GM23338 (cell line): ENCODE data around the gene CPNE5. TPM values are rescaled to one million over a fixed set of nuclear protein-coding genes. Genes with fewer than 3 reads are reported as not detected.

Source experiments
- ATAC-seq: fragments of 200-7000 bp; cut with Tn5 transposase; 3 replicates; pipeline ENCODE4 v1.9.1; 2020
- DNase-seq: peaks from one replicate; pipeline ENCODE4 v3.0.0-alpha.2; 2015; ENCODE audit warnings: low spot score
- H2AFZ ChIP-seq: fragments of 200-600 bp; sonication (generic); 2 replicates; pipeline ENCODE4 v1.8.0; 2016; ENCODE audit warnings: antibody characterized with exemption, mild to moderate bottlenecking, moderate library complexity
- H3F3A ChIP-seq: fragments of 200-600 bp; sonication (generic); replicated peaks from 2 replicates; pipeline ENCODE4 v1.8.0; 2017; ENCODE audit warnings: antibody characterized with exemption, mixed run types, low read depth
- H3K27ac ChIP-seq: fragments of 200-600 bp; sonication (generic); 2 replicates; pipeline ENCODE4 v1.6.1; 2016; ENCODE audit warnings: low read depth
- H3K27me3 ChIP-seq: fragments of 200-600 bp; sonication (generic); 2 replicates; pipeline ENCODE4 v1.8.0; 2016; ENCODE audit warnings: mild to moderate bottlenecking, mixed run types, moderate library complexity; ENCODE audit not compliant: insufficient read depth
- H3K36me3 ChIP-seq: fragments of 200-600 bp; sonication (generic); 2 replicates; pipeline ENCODE4 v1.8.0; 2016; ENCODE audit warnings: mild to moderate bottlenecking; ENCODE audit not compliant: insufficient read depth
- H3K4me1 ChIP-seq: fragments of 200-600 bp; sonication (generic); 2 replicates; pipeline ENCODE4 v1.8.0; 2016; ENCODE audit warnings: mild to moderate bottlenecking, moderate library complexity; ENCODE audit not compliant: insufficient read depth
- H3K4me2 ChIP-seq: fragments of 200-600 bp; sonication (generic); 2 replicates; pipeline ENCODE4 v1.7.1; 2017; ENCODE audit warnings: mixed run types
- H3K4me3 ChIP-seq: fragments of 200-600 bp; sonication (generic); 2 replicates; pipeline ENCODE4 v1.6.1; 2016; ENCODE audit warnings: mixed run types
- H3K79me2 ChIP-seq: fragments of 200-600 bp; sonication (generic); replicated peaks from 2 replicates; pipeline ENCODE4 v1.8.0; 2017; ENCODE audit warnings: mild to moderate bottlenecking; ENCODE audit not compliant: insufficient read depth
- H3K9me2 ChIP-seq: fragments of 200-600 bp; sonication (generic); 2 replicates; pipeline ENCODE4 v1.8.0; 2017; ENCODE audit not compliant: insufficient read depth
- H4K20me1 ChIP-seq: fragments of 200-600 bp; sonication (generic); replicated peaks from 2 replicates; pipeline ENCODE4 v1.8.0; 2017; ENCODE audit warnings: mild to moderate bottlenecking; ENCODE audit not compliant: insufficient read depth
- H3K27ac Mint-ChIP-seq: 2 replicates; pipeline ENCODE4 v1.8.0; 2020; ENCODE audit warnings: inconsistent platforms, mild to moderate bottlenecking, moderate library complexity, mixed read lengths
- H3K27me3 Mint-ChIP-seq: 3 replicates; pipeline ENCODE4 v1.8.0; 2022; ENCODE audit warnings: low read depth, mild to moderate bottlenecking, moderate library complexity, mixed read lengths, inconsistent platforms; ENCODE audit not compliant: insufficient read depth, poor library complexity
- H3K36me3 Mint-ChIP-seq: 3 replicates; pipeline ENCODE4 v1.8.0; 2021; ENCODE audit warnings: low read depth, mild to moderate bottlenecking, inconsistent platforms, moderate library complexity, mixed read lengths
- H3K4me1 Mint-ChIP-seq: 3 replicates; pipeline ENCODE4 v1.8.0; 2020; ENCODE audit warnings: mild to moderate bottlenecking, inconsistent platforms, mixed read lengths
- H3K4me3 Mint-ChIP-seq: 3 replicates; pipeline ENCODE4 v1.8.0; 2021; ENCODE audit warnings: moderate library complexity, mild to moderate bottlenecking, inconsistent platforms, mixed read lengths
- H3K9me3 Mint-ChIP-seq: 3 replicates; pipeline ENCODE4 v1.8.0; 2020; ENCODE audit warnings: moderate library complexity, mild to moderate bottlenecking, inconsistent platforms, mixed read lengths
- CREB1 ChIP-seq: fragments of 250-450 bp; sonication (Bioruptor Pico); IDR thresholded peaks from 2 replicates; pipeline ENCODE4 v1.5.0; 2020; ENCODE audit warnings: low read depth, mild to moderate bottlenecking, moderate library complexity
- EZH2phosphoT487 ChIP-seq: fragments of 200-600 bp; sonication (generic); IDR thresholded peaks from one replicate; pipeline ENCODE4 v1.8.1; 2018; ENCODE audit warnings: antibody characterized with exemption; ENCODE audit not compliant: unreplicated experiment
- JUNB ChIP-seq: IDR thresholded peaks from one replicate; pipeline ENCODE4 v1.6.1; 2016; ENCODE audit warnings: antibody characterized with exemption; ENCODE audit not compliant: unreplicated experiment
- NANOG ChIP-seq: IDR thresholded peaks from 2 replicates; pipeline ENCODE4 v1.6.1; 2016; ENCODE audit warnings: antibody characterized with exemption, borderline replicate concordance
- POLR2AphosphoS5 ChIP-seq: IDR thresholded peaks from 2 replicates; pipeline ENCODE4 v1.6.1; 2016; ENCODE audit warnings: antibody characterized with exemption, low read depth
- ZNF114 ChIP-seq: fragments of 250-450 bp; sonication (Bioruptor Pico); IDR thresholded peaks from 2 replicates; pipeline ENCODE4 v1.5.0; 2020; ENCODE audit warnings: mild to moderate bottlenecking, moderate library complexity
- polyA plus RNA-seq: library from polyadenylated mRNA; unstranded; fragments of >200 nt; fragmentation: Nextera tagmentation; extraction: Ambion mirVana; gene quantifications from 2 replicates; pipeline ENCODE4 v1.2.1, GENCODE V29; 2016
- total RNA-seq: library from RNA; depleted of rRNA; stranded (reverse); fragments of >200 nt; shearing (Covaris generic); gene quantifications from 2 replicates; pipeline ENCODE4 v1.2.3, GENCODE V29; 2014
- TF ChIP-seq, protein P1 (sequence below), 2 experiments: fragments of 200-600 bp in 1 of 2; sonication (generic) in 1 of 2; conservative IDR thresholded peaks; 2 replicates each; pipeline versions ENCODE4 v1.5.1 to v1.6.1; 2016 to 2017; ENCODE audit warnings: antibody characterized with exemption in 2 of 2, low read depth in 2 of 2, mild to moderate bottlenecking in 2 of 2, moderate library complexity in 1 of 2
- TF ChIP-seq, protein P2 (sequence below): fragments of 250-450 bp; sonication (Bioruptor Pico); IDR thresholded peaks from 2 replicates; pipeline ENCODE4 v1.5.0; 2020; ENCODE audit warnings: mild to moderate bottlenecking, moderate library complexity
- TF ChIP-seq, protein P3 (sequence below): IDR thresholded peaks from one replicate; pipeline ENCODE4 v1.6.1; 2018; ENCODE audit warnings: antibody characterized with exemption; ENCODE audit not compliant: unreplicated experiment

Gene CPNE5
- total and polyA plus RNA-seq, 2 experiments from 2014 or later = 0.14 to 0.42 TPM

DNA sequence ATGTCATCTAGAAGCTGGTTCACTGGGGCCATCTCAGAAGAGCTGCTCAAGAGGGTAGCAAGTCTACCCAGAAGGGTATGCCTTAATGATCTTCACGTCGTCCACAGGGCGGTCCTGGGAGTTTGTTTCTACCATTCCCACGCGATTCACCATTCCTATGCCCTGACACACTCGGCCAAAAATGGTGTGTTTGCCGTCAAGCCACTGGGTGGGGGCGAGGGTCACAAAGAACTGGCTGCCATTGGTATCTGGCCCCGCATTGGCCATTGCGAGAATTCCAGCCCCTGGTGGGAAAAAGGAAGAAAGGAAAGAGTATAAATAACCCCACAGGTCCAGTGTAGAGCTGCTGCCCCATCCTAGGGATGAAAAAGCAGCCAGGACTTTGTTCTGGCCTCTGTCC, 16.5 kb upstream of the CPNE5 start (continued):
- TF ChIP-seq, protein P1, sequence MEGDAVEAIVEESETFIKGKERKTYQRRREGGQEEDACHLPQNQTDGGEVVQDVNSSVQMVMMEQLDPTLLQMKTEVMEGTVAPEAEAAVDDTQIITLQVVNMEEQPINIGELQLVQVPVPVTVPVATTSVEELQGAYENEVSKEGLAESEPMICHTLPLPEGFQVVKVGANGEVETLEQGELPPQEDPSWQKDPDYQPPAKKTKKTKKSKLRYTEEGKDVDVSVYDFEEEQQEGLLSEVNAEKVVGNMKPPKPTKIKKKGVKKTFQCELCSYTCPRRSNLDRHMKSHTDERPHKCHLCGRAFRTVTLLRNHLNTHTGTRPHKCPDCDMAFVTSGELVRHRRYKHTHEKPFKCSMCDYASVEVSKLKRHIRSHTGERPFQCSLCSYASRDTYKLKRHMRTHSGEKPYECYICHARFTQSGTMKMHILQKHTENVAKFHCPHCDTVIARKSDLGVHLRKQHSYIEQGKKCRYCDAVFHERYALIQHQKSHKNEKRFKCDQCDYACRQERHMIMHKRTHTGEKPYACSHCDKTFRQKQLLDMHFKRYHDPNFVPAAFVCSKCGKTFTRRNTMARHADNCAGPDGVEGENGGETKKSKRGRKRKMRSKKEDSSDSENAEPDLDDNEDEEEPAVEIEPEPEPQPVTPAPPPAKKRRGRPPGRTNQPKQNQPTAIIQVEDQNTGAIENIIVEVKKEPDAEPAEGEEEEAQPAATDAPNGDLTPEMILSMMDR (conservative IDR thresholded peaks at IDR 0.05; ENCODE audit: low read depth in 2 of 2) = no peak
- TF ChIP-seq NANOG (no peak), POLR2AphosphoS5 (no peak), JUNB (no peak), EZH2phosphoT487 (no peak)
- TF ChIP-seq, protein P2, sequence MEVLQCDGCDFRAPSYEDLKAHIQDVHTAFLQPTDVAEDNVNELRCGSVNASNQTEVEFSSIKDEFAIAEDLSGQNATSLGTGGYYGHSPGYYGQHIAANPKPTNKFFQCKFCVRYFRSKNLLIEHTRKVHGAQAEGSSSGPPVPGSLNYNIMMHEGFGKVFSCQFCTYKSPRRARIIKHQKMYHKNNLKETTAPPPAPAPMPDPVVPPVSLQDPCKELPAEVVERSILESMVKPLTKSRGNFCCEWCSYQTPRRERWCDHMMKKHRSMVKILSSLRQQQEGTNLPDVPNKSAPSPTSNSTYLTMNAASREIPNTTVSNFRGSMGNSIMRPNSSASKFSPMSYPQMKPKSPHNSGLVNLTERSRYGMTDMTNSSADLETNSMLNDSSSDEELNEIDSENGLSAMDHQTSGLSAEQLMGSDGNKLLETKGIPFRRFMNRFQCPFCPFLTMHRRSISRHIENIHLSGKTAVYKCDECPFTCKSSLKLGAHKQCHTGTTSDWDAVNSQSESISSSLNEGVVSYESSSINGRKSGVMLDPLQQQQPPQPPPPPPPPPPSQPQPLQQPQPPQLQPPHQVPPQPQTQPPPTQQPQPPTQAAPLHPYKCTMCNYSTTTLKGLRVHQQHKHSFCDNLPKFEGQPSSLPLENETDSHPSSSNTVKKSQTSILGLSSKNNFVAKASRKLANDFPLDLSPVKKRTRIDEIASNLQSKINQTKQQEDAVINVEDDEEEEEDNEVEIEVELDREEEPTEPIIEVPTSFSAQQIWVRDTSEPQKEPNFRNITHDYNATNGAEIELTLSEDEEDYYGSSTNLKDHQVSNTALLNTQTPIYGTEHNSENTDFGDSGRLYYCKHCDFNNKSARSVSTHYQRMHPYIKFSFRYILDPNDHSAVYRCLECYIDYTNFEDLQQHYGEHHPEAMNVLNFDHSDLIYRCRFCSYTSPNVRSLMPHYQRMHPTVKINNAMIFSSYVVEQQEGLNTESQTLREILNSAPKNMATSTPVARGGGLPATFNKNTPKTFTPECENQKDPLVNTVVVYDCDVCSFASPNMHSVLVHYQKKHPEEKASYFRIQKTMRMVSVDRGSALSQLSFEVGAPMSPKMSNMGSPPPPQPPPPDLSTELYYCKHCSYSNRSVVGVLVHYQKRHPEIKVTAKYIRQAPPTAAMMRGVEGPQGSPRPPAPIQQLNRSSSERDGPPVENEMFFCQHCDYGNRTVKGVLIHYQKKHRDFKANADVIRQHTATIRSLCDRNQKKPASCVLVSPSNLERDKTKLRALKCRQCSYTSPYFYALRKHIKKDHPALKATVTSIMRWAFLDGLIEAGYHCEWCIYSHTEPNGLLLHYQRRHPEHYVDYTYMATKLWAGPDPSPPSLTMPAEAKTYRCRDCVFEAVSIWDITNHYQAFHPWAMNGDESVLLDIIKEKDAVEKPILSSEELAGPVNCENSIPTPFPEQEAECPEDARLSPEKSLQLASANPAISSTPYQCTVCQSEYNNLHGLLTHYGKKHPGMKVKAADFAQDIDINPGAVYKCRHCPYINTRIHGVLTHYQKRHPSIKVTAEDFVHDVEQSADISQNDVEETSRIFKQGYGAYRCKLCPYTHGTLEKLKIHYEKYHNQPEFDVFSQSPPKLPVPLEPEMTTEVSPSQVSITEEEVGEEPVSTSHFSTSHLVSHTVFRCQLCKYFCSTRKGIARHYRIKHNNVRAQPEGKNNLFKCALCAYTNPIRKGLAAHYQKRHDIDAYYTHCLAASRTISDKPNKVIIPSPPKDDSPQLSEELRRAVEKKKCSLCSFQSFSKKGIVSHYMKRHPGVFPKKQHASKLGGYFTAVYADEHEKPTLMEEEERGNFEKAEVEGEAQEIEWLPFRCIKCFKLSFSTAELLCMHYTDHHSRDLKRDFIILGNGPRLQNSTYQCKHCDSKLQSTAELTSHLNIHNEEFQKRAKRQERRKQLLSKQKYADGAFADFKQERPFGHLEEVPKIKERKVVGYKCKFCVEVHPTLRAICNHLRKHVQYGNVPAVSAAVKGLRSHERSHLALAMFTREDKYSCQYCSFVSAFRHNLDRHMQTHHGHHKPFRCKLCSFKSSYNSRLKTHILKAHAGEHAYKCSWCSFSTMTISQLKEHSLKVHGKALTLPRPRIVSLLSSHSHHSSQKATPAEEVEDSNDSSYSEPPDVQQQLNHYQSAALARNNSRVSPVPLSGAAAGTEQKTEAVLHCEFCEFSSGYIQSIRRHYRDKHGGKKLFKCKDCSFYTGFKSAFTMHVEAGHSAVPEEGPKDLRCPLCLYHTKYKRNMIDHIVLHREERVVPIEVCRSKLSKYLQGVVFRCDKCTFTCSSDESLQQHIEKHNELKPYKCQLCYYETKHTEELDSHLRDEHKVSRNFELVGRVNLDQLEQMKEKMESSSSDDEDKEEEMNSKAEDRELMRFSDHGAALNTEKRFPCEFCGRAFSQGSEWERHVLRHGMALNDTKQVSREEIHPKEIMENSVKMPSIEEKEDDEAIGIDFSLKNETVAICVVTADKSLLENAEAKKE (CRISPR knock-in tag) = no peak

DNA sequence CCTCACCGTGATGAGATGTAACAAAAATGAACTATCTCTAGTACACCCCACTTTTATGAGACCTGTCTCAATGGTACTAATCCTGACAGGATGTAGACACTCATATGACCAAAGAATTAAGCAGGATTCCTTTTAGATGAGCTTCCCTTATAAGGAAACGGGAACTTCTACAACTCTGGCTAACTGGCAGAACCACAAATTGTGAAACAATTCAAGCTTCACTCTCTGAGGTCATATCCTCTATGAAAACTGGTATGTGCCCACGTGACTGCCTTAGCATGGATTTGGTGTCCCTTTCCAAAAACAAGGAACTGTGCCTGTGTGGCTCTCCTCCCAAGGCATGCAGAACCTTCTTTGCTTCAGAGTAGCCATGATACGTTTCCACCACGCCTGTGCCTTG, 14.1 kb upstream of the CPNE5 start:
- Mint-ChIP-seq H3K36me3 (peaks cover 49% of the 10 kb centered on the region), H3K4me3 (no peak overlapping the region), H3K27ac (no peak overlapping the region), H3K27me3 (peaks cover 11% of the 10 kb centered on the region), H3K4me1 (peaks cover 36% of the 10 kb centered on the region), H3K9me3 (peaks cover 9% of the 10 kb centered on the region; the same call in 2 of the 3 replicates)
- no peak overlapping the region for H3K4me2 ChIP-seq
- H3F3A ChIP-seq = peaks cover 22% of the 10 kb centered on the region
- peaks cover 20% of the 10 kb centered on the region for H3K79me2 ChIP-seq
- peaks cover 16% of the 10 kb centered on the region for H3K4me1 ChIP-seq
- H3K27ac ChIP-seq = no peak overlapping the region
- peaks cover 24% of the 10 kb centered on the region for H3K36me3 ChIP-seq
- H3K4me3 ChIP-seq = no peak overlapping the region
- DNase-seq = no peak
- no peak overlapping the region for H2AFZ ChIP-seq
- no peak for ATAC-seq
- peaks cover 10% of the 10 kb centered on the region for H4K20me1 ChIP-seq
- no peaks in the 10 kb centered on the region for H3K27me3 ChIP-seq
- H3K9me2 ChIP-seq = no peaks in the 10 kb centered on the region
- TF ChIP-seq CREB1 = no peak
- no peak for TF ChIP-seq JUNB
- TF ChIP-seq EZH2phosphoT487 = no peak
- TF ChIP-seq ZNF114 (CRISPR knock-in tag) = no peak
- TF ChIP-seq, protein P3, sequence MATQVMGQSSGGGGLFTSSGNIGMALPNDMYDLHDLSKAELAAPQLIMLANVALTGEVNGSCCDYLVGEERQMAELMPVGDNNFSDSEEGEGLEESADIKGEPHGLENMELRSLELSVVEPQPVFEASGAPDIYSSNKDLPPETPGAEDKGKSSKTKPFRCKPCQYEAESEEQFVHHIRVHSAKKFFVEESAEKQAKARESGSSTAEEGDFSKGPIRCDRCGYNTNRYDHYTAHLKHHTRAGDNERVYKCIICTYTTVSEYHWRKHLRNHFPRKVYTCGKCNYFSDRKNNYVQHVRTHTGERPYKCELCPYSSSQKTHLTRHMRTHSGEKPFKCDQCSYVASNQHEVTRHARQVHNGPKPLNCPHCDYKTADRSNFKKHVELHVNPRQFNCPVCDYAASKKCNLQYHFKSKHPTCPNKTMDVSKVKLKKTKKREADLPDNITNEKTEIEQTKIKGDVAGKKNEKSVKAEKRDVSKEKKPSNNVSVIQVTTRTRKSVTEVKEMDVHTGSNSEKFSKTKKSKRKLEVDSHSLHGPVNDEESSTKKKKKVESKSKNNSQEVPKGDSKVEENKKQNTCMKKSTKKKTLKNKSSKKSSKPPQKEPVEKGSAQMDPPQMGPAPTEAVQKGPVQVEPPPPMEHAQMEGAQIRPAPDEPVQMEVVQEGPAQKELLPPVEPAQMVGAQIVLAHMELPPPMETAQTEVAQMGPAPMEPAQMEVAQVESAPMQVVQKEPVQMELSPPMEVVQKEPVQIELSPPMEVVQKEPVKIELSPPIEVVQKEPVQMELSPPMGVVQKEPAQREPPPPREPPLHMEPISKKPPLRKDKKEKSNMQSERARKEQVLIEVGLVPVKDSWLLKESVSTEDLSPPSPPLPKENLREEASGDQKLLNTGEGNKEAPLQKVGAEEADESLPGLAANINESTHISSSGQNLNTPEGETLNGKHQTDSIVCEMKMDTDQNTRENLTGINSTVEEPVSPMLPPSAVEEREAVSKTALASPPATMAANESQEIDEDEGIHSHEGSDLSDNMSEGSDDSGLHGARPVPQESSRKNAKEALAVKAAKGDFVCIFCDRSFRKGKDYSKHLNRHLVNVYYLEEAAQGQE = no peak
